HG02763 (cell line): ENCODE data around the gene SLC52A3.
"Not testable (repeated sequence)": the region's sequence is repeated elsewhere in the genome, so short reads cannot be mapped to it uniquely, and the experiment has no call there.

Experiments used
- ATAC-seq: cut with Tn5 transposase; IDR thresholded peaks from one replicate; pipeline ENCODE4 v1.9.1; 2021; ENCODE audit warnings: mild to moderate bottlenecking, moderate library complexity; ENCODE audit not compliant: unreplicated experiment

The SLC52A3 gene

GRCh38 chr20:730005-730404, 38.3 kb downstream of the SLC52A3 start:
- no peak for ATAC-seq

- ATAC-seq, result no peak
Measured at GRCh38 chr20:728256-728944, 39.9 kb downstream of the SLC52A3 start.

DNA sequence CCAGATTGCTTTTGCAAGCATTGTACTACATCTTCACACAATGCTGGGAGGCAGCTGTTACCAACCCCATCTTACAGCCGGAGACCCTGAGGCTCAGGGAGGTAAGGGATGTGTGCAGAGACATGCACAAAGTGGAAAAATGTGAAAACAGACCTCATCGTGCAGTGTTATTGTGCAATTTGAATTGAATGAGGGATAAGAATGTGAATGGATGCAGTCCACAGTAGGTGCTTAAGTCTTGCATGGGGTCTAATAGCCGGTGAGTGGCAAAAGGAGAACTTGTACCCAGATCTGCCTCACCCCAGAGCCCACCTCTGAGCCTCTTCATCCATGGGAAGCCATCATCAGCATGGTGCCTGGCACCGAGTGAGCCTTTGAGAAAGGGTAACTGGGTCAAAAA, 42.1 kb downstream of the SLC52A3 start:
- ATAC-seq, result no peak

DNA sequence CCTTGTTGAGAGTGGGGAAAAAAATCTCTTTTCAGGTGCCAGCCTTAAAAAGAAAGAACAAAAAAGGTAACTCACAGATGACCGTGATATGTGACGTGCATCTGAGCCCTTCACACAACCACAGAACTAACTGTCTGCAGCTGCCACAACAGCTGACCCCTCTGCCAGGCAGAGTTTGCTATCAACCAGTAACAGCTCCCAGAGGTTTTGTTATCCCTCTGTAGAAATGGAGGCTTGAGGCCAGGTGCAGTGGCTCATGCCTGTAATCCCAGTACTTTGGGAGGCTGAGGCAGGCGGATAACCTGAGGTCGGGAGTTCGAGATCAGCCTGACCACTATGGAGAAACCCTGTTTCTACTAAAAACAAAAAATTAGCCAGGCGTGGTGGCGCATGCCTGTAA, 42.8 kb downstream of the SLC52A3 start:
- ATAC-seq, result no peak

- not testable (repeated sequence) for ATAC-seq
Measured at GRCh38 chr20:724797-725196, 43.5 kb downstream of the SLC52A3 start.

DNA sequence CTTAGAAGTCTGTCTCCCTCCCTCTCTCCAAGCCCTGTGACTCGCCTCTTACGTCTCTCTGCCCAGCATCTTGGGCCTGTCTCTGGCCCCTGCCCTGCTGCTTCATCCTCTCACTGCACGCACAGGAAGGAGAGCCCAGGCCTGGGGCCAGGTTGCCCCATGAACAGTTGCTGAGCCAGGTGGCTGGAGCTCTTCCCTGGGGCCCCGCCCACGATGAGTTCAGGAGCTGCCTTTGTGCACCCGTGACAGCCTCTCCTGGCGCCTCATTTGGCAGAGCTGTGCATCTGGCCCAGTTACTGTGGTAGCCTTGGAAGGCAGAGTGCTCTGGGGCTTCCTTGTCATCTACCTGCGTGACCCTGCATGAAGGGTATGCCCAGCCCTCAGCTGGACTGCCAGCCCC, 44.5 kb downstream of the SLC52A3 start:
- no peak for ATAC-seq

DNA sequence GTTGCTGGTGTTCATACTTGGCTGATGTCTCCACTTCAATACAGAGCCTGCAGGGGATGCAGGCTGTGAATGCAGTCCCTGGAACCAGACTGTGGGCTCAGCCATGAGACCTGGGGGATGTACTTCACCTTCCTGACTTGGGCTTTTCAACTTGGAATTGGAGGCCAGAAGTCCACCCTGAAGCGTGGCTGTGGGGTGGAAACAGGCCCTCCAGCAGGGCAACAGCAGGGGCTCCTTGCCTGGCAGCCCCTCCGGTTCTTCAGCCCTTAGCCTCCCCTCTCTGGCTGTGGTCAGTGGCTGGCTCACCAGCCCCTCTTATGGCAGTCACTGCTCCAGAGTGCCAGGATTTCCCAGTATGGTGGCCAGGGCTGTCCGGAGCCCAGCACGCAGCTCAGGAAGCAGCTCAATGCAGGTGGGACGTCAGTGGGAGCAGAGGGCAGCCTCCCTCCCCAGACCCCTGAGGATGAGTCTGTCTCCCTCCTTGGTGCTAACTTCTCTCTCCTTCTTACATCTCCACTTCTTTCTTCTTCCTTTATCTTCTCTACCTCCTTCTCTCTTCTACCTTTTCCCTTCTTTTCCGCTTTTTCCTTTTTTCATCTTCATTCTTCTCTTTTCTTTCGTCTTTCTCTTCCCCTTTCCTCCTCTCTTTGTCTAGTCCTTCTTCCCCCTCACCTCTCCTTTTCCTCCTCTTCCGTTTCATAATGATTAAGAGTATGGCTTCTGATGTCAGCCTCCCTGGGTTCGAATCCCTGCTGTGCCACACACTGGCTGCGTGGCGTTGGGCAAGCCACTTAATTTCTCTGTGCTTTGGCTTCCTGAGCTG, 45.3 kb downstream of the SLC52A3 start:
- no peak for ATAC-seq

DNA sequence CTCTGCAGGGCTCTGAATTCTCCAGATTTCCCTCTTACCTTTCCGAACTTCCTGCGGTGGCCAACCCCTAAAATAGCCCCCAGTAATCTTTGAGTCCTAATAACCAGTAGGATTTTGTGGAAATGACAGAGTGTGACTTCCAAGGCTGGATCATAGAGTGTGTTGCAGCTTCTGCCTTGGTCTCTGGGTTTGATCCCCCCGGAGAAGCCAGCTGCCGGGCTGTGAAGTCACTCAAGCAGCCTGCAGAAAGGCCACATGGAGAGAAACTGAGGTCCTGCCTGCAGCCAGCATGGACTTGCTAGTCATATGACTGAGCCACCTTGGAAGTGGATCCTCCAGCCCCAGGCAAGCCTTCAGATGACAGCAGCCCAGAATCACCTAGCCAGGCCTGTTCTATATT, 46.4 kb downstream of the SLC52A3 start:
- no peak for ATAC-seq

GRCh38 chr20:719816-720215, 48.5 kb downstream of the SLC52A3 start:
- ATAC-seq, result no peak

- ATAC-seq, result no peak
Measured at GRCh38 chr20:719068-719467, 49.2 kb downstream of the SLC52A3 start.

- ATAC-seq, result no peak
Measured at GRCh38 chr20:717832-718231, 50.5 kb downstream of the SLC52A3 start.

DNA sequence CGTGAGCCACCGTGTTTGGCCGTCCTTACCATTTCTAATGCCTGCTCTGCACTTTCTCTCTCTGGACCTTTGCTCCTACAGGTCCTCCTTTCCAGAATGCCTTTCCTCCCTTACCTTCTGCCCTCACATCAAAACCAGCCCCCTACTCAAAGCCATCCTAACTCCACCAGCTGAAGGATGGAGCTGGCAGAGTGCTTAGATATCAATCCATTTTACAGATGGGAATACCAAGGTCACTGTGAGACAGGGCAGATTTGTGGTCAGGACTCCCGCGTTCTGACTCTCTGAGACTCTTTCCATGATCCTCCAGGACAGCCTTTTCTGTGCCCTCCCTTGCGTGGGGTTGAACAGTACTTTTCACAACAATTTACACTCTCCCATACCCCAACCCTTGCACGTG, 51.0 kb downstream of the SLC52A3 start:
- no peak for ATAC-seq

GRCh38 chr20:714453-714852, 53.8 kb downstream of the SLC52A3 start:
- no peak for ATAC-seq

DNA sequence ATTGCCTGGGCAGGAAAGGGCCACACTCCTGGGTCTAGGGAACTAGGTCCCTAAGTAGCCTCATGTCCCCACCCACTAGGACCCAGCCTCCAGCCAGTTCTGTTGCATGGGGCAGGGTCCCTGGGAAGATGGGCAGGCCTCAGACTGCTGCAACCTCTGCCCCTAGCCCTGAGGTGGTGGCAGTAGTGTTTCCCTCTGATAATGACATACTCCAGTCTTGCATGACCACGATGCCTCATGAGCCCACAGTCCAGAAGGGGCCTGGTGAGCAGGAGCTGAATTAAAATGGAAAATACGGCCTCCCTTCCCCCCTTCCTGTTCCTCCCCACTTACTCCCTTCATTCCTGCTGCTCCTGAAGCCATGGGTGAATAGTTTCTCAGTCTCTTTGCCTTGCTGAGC, 56.7 kb downstream of the SLC52A3 start:
- ATAC-seq, result no peak

DNA sequence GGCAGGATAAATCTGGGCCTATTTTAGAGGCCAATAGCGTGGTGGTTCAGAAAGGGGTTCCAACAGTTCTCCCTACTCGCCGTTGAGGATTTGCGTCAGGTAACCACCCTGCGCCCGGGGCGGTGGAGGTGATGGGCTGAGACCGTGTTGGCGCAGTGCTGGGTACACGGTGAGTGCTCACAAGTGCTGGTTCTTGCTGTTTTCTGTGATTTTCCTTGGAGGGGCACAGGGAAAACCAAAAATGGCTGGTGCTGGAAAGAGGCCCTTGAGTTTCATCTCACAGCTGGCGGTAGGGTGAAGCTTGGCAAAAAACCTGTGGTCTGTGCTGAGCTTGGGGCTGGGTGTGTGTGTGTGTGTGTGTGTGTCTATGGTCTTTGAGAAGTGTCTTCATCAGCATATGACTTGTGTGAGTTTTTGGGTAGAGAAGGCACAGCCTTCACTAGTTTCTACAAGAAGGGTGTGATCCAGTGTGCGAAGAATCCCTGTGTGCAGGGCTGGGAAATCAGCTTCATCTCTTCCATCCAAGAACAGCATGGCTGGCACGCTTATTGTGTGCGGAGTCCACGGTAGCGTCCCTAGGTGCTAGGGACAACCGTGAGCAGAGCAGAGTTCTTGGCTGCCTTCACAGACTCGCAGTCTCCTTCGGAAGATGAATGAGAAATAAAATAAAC, 57.4 kb downstream of the SLC52A3 start:
- ATAC-seq, result no peak
